K562 (cell line): Measurements from ENCODE around the gene TSPAN16. TPM values are rescaled to one million over a fixed set of nuclear protein-coding genes. Genes with fewer than 3 reads are reported as not detected.

Experiments used
- ATF7 ChIP-seq: fragments of 450-650 bp; IDR thresholded peaks from 2 replicates; pipeline ENCODE4 v1.7.1; 2014; ENCODE audit warnings: mild to moderate bottlenecking, moderate library complexity
- ETV1 ChIP-seq: fragments of 450-650 bp; conservative IDR thresholded peaks from 2 replicates; pipeline ENCODE4 v1.6.1; 2016; ENCODE audit warnings: missing genetic modification characterization, control low read depth, low read depth, missing compliant biosample characterization
- FOXJ3 ChIP-seq: sonication (generic); formaldehyde crosslinking; IDR thresholded peaks from 2 replicates; pipeline ENCODE4 v1.4.0; 2020; ENCODE audit warnings: mild to moderate bottlenecking, missing genetic modification reagents
- GABPA ChIP-seq: fragments of 200-800 bp; sonication (Bioruptor generic); conservative IDR thresholded peaks from 2 replicates; pipeline ENCODE4 v1.6.1; 2016; ENCODE audit warnings: low read depth, missing genetic modification characterization, missing compliant biosample characterization
- KDM5B ChIP-seq: fragments of 200-600 bp; sonication (generic); IDR thresholded peaks from 2 replicates; pipeline ENCODE4 v1.6.1; 2012; ENCODE audit warnings: low read depth, mild to moderate bottlenecking, moderate library complexity, low read length, control low read depth, inconsistent platforms; ENCODE audit not compliant: insufficient replicate concordance
- L3MBTL2 ChIP-seq: fragments of 450-650 bp; IDR thresholded peaks from 2 replicates; pipeline ENCODE4 v1.6.1; 2016; ENCODE audit warnings: mild to moderate bottlenecking, moderate library complexity
- OTX1 ChIP-seq: fragments of 450-650 bp; formaldehyde crosslinking; IDR thresholded peaks from 2 replicates; pipeline ENCODE4 v1.4.0; 2022; ENCODE audit warnings: mild to moderate bottlenecking
- PHF8 ChIP-seq: fragments of 200-600 bp; sonication (generic); IDR thresholded peaks from 2 replicates; pipeline ENCODE4 v1.6.1; 2012; ENCODE audit warnings: mixed run types, mild to moderate bottlenecking, inconsistent platforms, low read length, moderate library complexity, borderline replicate concordance
- PRMT5 ChIP-seq: sonication (generic); formaldehyde crosslinking; IDR thresholded peaks from 2 replicates; pipeline ENCODE4 v1.5.0; 2020; ENCODE audit warnings: missing genetic modification reagents
- TEAD4 ChIP-seq, 2 experiments: sonication (generic) in 1 of 2; formaldehyde crosslinking in 1 of 2; IDR thresholded peaks; 2 replicates each; pipeline versions ENCODE4 v1.6.1 to v1.8.0; 2012 to 2022; ENCODE audit warnings: borderline replicate concordance in 1 of 2, inconsistent platforms in 1 of 2, low read length in 1 of 2, mild to moderate bottlenecking in 1 of 2, missing genetic modification reagents in 1 of 2
- polyA plus RNA-seq, 8 experiments: library from polyadenylated mRNA; depleted of rRNA in 4 of 8; stranded (reverse) in 5 of 8; unstranded in 3 of 8; fragments of >200 nt; fragmentation: Nextera tagmentation in 2 of 8; fragmentation: Illumina TruSeq in 1 of 8; extraction: Ambion mirVana in 2 of 8; extraction: Trizol in 1 of 8; gene quantifications; 2 replicates each; pipeline versions ENCODE4 v1.2.1 to v1.2.3, GENCODE V29; 2011 to 2014; ENCODE audit warnings: inconsistent platforms in 1 of 8, missing spikeins in 1 of 8
- total RNA-seq, 7 experiments: library from RNA; depleted of rRNA in 6 of 7; stranded (reverse); fragments of >200 nt in 6 of 7; fragmentation: Illumina TruSeq in 2 of 7; extraction: Trizol in 2 of 7; gene quantifications; 2 replicates each; pipeline versions ENCODE4 v1.2.1 to v1.2.3, GENCODE V29; 2011 to 2021; ENCODE audit warnings: low replicate concordance in 1 of 7
- TF ChIP-seq, protein P1 (sequence below): fragments of 200-800 bp; sonication (Bioruptor generic); IDR thresholded peaks from 2 replicates; pipeline ENCODE4 v1.6.1; 2017; ENCODE audit warnings: missing genetic modification characterization, missing compliant biosample characterization
- TF ChIP-seq, protein P2 (sequence below), 2 experiments: fragments of 450-650 bp; formaldehyde crosslinking in 1 of 2; IDR thresholded peaks; 2 replicates each; pipeline versions ENCODE4 v1.4.0 to v1.6.1; 2014 to 2020; ENCODE audit warnings: mild to moderate bottlenecking in 2 of 2, borderline replicate concordance in 1 of 2, low read depth in 1 of 2
- TF ChIP-seq, protein P3 (sequence below), 2 experiments: fragments of 450-650 bp in 1 of 2; sonication (generic) in 1 of 2; formaldehyde crosslinking in 1 of 2; IDR thresholded peaks in 1 of 2; conservative IDR thresholded peaks in 1 of 2; 2 replicates each; pipeline versions ENCODE4 v1.6.1 to v1.8.1; 2016 to 2023; ENCODE audit warnings: mild to moderate bottlenecking in 2 of 2, moderate library complexity in 2 of 2, inconsistent platforms in 1 of 2, missing genetic modification reagents in 1 of 2

The TSPAN16 gene
- total and polyA plus RNA-seq, 9 of the 15 experiments (the other 6 are each of a cell fraction or from before 2014, with no cell fraction given) = not detected

DNA sequence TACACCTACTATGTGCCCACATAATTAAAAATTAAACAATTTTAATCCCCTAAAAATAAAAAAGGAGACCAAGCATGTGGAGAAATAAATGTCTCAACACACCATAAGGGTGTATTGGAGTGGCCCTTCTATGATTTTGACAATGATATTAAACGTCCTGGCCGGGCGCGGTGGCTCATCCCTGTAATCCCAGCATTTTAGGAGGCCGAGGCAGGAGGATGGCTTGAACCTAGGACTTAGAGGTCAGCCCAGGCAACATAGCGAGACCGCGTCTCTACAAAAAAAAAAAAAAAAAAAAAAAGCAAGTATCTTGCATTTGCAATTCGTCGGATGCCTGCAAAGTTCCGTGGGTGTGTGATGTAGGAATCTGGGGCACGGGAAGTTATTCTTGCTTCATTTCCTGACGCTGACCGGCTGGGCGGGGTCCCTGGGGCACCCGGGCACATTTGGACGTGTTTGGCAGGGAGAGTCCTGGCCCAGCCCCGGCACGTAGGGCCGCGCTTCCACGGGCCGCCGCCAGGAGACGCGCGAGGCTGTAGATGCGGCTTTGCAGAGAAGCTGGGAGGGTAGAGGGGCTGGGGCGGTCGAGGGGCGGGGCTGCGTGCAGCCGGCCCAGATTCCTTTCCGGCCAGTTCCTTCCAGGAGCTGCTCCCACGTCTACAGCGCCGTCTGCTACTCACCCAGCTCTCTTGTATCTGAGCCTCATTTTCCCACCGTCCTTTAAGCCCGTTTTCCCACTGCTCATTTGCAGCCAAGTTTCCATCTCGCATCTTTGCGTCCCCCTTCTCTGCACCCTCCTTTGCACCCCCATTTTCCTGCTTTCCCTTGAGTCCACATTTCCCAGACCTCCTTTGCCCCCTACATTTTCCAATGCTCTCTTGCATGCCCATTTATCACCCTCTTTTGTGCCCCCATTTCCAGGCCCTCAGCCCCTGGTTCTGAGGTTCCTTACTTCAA is 2.2 kb upstream of the TSPAN16 start (continued):
- TF ChIP-seq L3MBTL2 = 0 out of 2 replicates have a peak, but pooled peaks have one; percentile 13
- no peak for TF ChIP-seq PRMT5 (CRISPR knock-in tag)
- TF ChIP-seq TEAD4 (IDR thresholded peaks at IDR 0.05; ENCODE audit: low read length) = peak; percentile 28; the same call in 1 of the 2 replicates
- no peak for TF ChIP-seq TEAD4 (CRISPR knock-in tag; IDR thresholded peaks at IDR 0.05; ENCODE audit: borderline replicate concordance)
- TF ChIP-seq KDM5B = no peak
- 0 out of 2 replicates have a peak, but pooled peaks have one; percentile 22 for TF ChIP-seq OTX1
- TF ChIP-seq, protein P1, sequence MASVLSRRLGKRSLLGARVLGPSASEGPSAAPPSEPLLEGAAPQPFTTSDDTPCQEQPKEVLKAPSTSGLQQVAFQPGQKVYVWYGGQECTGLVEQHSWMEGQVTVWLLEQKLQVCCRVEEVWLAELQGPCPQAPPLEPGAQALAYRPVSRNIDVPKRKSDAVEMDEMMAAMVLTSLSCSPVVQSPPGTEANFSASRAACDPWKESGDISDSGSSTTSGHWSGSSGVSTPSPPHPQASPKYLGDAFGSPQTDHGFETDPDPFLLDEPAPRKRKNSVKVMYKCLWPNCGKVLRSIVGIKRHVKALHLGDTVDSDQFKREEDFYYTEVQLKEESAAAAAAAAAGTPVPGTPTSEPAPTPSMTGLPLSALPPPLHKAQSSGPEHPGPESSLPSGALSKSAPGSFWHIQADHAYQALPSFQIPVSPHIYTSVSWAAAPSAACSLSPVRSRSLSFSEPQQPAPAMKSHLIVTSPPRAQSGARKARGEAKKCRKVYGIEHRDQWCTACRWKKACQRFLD = no peak
- peak; percentile 51 for TF ChIP-seq ETV1 (tag)
- TF ChIP-seq, protein P2, sequence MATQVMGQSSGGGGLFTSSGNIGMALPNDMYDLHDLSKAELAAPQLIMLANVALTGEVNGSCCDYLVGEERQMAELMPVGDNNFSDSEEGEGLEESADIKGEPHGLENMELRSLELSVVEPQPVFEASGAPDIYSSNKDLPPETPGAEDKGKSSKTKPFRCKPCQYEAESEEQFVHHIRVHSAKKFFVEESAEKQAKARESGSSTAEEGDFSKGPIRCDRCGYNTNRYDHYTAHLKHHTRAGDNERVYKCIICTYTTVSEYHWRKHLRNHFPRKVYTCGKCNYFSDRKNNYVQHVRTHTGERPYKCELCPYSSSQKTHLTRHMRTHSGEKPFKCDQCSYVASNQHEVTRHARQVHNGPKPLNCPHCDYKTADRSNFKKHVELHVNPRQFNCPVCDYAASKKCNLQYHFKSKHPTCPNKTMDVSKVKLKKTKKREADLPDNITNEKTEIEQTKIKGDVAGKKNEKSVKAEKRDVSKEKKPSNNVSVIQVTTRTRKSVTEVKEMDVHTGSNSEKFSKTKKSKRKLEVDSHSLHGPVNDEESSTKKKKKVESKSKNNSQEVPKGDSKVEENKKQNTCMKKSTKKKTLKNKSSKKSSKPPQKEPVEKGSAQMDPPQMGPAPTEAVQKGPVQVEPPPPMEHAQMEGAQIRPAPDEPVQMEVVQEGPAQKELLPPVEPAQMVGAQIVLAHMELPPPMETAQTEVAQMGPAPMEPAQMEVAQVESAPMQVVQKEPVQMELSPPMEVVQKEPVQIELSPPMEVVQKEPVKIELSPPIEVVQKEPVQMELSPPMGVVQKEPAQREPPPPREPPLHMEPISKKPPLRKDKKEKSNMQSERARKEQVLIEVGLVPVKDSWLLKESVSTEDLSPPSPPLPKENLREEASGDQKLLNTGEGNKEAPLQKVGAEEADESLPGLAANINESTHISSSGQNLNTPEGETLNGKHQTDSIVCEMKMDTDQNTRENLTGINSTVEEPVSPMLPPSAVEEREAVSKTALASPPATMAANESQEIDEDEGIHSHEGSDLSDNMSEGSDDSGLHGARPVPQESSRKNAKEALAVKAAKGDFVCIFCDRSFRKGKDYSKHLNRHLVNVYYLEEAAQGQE (IDR thresholded peaks at IDR 0.05; ENCODE audit: borderline replicate concordance) = peak; percentile 92
- TF ChIP-seq, protein P2 (CRISPR knock-in tag; IDR thresholded peaks at IDR 0.05; ENCODE audit: low read depth) = 0 out of 2 replicates have a peak, but pooled peaks have one; percentile 54
- no peak for TF ChIP-seq FOXJ3
- TF ChIP-seq ATF7 = 0 out of 2 replicates have a peak, but pooled peaks have one; percentile 11
- TF ChIP-seq PHF8 = peak; percentile 21; the same call in 1 of the 2 replicates
- TF ChIP-seq, protein P3, sequence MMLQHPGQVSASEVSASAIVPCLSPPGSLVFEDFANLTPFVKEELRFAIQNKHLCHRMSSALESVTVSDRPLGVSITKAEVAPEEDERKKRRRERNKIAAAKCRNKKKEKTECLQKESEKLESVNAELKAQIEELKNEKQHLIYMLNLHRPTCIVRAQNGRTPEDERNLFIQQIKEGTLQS (IDR thresholded peaks at IDR 0.05) = no peak
- TF ChIP-seq, protein P3 (CRISPR knock-in tag; conservative IDR thresholded peaks at IDR 0.05) = 0 out of 2 replicates have a peak, but pooled peaks have one; percentile 34
- peak; percentile 55 for TF ChIP-seq GABPA (tag)
